K562 (cell line): ENCODE results near the gene F12. TPM values are rescaled to one million over a fixed set of nuclear protein-coding genes. Genes with fewer than 3 reads are reported as not detected.
A peak's percentile ranks its signal among the peaks of the same experiment; 100 is the strongest.

Experiments
- BCOR ChIP-seq: fragments of 450-650 bp; IDR thresholded peaks from 2 replicates; pipeline ENCODE4 v1.6.1; 2016
- CREB1 ChIP-seq, 2 experiments: sonication (generic) in 1 of 2; formaldehyde crosslinking in 1 of 2; IDR thresholded peaks; 2 replicates each; pipeline versions ENCODE4 v1.6.1 to v1.8.0; 2012 to 2022; ENCODE audit warnings: inconsistent platforms in 1 of 2, mild to moderate bottlenecking in 1 of 2, missing genetic modification reagents in 1 of 2, moderate library complexity in 1 of 2
- FIP1L1 ChIP-seq: fragments of 200-400 bp; formaldehyde crosslinking; IDR thresholded peaks from 2 replicates; pipeline ENCODE4 v1.6.1; 2018; ENCODE audit warnings: mild to moderate bottlenecking, low read depth, low read length; ENCODE audit not compliant: poor library complexity, severe bottlenecking
- FOXA1 ChIP-seq: fragments of 450-650 bp; IDR thresholded peaks from 2 replicates; pipeline ENCODE4 v1.6.1; 2016; ENCODE audit warnings: mild to moderate bottlenecking, borderline replicate concordance
- GATA2 ChIP-seq: sonication (generic); formaldehyde crosslinking; IDR thresholded peaks from 2 replicates; pipeline ENCODE4 v1.4.0; 2020; ENCODE audit warnings: mild to moderate bottlenecking, missing genetic modification reagents
- GTF2F1 ChIP-seq: IDR thresholded peaks from 2 replicates; pipeline ENCODE4 v1.6.1; 2011; ENCODE audit warnings: low read depth, low read length, improper control_type of control experiment
- MXI1 ChIP-seq: IDR thresholded peaks from 2 replicates; pipeline ENCODE4 v1.6.1; 2011; ENCODE audit warnings: low read depth, mild to moderate bottlenecking, improper control_type of control experiment, low read length
- NBN ChIP-seq: fragments of 450-650 bp; IDR thresholded peaks from 2 replicates; pipeline ENCODE4 v1.6.1; 2016; ENCODE audit warnings: low read depth, mild to moderate bottlenecking
- RBBP5 ChIP-seq: fragments of 200-600 bp; sonication (generic); IDR thresholded peaks from 2 replicates; pipeline ENCODE4 v1.6.1; 2012; ENCODE audit warnings: borderline replicate concordance, mild to moderate bottlenecking, low read length, control low read depth, inconsistent platforms; ENCODE audit not compliant: insufficient read depth, poor library complexity, severe bottlenecking
- TRIM28 ChIP-seq: fragments of 450-650 bp; IDR thresholded peaks from 2 replicates; pipeline ENCODE4 v1.6.1; 2017
- XRCC5 ChIP-seq: fragments of 200-400 bp; formaldehyde crosslinking; IDR thresholded peaks from 2 replicates; pipeline ENCODE4 v1.6.1; 2017; ENCODE audit warnings: low read depth, mild to moderate bottlenecking, low read length
- ZNF431 ChIP-seq: sonication (generic); formaldehyde crosslinking; IDR thresholded peaks from 2 replicates; pipeline ENCODE4 v1.8.0; 2022; ENCODE audit warnings: mild to moderate bottlenecking, missing genetic modification reagents
- polyA plus RNA-seq, 8 experiments: library from polyadenylated mRNA; depleted of rRNA in 4 of 8; stranded (reverse) in 5 of 8; unstranded in 3 of 8; fragments of >200 nt; fragmentation: Nextera tagmentation in 2 of 8; fragmentation: Illumina TruSeq in 1 of 8; extraction: Ambion mirVana in 2 of 8; extraction: Trizol in 1 of 8; gene quantifications; 2 replicates each; pipeline versions ENCODE4 v1.2.1 to v1.2.3, GENCODE V29; 2011 to 2014; ENCODE audit warnings: inconsistent platforms in 1 of 8, missing spikeins in 1 of 8
- total RNA-seq, 7 experiments: library from RNA; depleted of rRNA in 6 of 7; stranded (reverse); fragments of >200 nt in 6 of 7; fragmentation: Illumina TruSeq in 2 of 7; extraction: Trizol in 2 of 7; gene quantifications; 2 replicates each; pipeline versions ENCODE4 v1.2.1 to v1.2.3, GENCODE V29; 2011 to 2021; ENCODE audit warnings: low replicate concordance in 1 of 7
- TF ChIP-seq, protein P1 (sequence below): fragments of 450-650 bp; IDR thresholded peaks from 2 replicates; pipeline ENCODE4 v1.6.1; 2016; ENCODE audit warnings: mild to moderate bottlenecking, moderate library complexity

The F12 gene
- total and polyA plus RNA-seq, 9 of the 15 experiments (the other 6 are each of a cell fraction or from before 2014, with no cell fraction given) = 0.59 to 18.3 (median 3.6) TPM

DNA sequence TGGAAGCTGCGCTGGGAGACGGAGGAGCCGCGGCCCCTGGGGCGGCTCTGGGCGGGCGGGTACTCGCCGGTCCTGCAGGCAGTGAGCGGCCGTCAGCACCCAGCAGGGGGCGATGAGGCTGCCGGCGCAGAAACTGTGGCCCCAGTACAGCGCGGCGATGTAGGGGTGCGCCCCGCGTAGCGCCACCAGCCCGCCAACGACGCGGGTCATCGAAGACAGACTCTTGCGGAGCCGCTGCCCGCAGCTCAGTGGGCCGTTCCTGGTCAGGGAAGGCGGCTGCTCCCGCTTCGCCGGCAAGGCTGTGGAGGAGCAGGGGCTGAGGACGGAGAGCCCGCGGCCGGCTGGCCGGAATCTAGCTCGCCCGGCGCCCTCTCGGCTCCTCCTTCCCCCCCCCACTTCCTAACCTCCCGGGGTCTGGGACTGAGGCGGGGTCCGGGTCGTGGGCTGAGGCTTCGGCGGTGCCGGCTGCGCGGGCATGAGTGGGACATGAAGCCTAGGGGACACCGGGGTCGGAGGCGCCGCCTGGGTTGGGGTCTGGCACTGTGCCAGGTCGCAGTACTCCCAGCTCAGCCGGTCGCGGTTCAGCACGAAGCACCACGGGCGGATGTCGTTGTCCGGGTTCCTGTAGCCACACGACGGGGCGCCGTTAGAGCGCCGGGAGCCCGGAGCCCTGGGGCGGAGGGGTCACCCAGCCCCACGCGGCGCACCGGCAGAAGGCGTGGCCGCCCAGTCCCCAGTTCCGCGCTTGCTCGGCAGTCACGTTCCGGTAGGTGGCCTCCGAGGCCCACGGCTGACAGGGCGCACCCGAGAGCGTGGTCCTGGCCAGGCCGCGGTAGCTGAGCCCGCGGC, 5.3 kb downstream of the F12 start (continued):
- TF ChIP-seq, protein P1, sequence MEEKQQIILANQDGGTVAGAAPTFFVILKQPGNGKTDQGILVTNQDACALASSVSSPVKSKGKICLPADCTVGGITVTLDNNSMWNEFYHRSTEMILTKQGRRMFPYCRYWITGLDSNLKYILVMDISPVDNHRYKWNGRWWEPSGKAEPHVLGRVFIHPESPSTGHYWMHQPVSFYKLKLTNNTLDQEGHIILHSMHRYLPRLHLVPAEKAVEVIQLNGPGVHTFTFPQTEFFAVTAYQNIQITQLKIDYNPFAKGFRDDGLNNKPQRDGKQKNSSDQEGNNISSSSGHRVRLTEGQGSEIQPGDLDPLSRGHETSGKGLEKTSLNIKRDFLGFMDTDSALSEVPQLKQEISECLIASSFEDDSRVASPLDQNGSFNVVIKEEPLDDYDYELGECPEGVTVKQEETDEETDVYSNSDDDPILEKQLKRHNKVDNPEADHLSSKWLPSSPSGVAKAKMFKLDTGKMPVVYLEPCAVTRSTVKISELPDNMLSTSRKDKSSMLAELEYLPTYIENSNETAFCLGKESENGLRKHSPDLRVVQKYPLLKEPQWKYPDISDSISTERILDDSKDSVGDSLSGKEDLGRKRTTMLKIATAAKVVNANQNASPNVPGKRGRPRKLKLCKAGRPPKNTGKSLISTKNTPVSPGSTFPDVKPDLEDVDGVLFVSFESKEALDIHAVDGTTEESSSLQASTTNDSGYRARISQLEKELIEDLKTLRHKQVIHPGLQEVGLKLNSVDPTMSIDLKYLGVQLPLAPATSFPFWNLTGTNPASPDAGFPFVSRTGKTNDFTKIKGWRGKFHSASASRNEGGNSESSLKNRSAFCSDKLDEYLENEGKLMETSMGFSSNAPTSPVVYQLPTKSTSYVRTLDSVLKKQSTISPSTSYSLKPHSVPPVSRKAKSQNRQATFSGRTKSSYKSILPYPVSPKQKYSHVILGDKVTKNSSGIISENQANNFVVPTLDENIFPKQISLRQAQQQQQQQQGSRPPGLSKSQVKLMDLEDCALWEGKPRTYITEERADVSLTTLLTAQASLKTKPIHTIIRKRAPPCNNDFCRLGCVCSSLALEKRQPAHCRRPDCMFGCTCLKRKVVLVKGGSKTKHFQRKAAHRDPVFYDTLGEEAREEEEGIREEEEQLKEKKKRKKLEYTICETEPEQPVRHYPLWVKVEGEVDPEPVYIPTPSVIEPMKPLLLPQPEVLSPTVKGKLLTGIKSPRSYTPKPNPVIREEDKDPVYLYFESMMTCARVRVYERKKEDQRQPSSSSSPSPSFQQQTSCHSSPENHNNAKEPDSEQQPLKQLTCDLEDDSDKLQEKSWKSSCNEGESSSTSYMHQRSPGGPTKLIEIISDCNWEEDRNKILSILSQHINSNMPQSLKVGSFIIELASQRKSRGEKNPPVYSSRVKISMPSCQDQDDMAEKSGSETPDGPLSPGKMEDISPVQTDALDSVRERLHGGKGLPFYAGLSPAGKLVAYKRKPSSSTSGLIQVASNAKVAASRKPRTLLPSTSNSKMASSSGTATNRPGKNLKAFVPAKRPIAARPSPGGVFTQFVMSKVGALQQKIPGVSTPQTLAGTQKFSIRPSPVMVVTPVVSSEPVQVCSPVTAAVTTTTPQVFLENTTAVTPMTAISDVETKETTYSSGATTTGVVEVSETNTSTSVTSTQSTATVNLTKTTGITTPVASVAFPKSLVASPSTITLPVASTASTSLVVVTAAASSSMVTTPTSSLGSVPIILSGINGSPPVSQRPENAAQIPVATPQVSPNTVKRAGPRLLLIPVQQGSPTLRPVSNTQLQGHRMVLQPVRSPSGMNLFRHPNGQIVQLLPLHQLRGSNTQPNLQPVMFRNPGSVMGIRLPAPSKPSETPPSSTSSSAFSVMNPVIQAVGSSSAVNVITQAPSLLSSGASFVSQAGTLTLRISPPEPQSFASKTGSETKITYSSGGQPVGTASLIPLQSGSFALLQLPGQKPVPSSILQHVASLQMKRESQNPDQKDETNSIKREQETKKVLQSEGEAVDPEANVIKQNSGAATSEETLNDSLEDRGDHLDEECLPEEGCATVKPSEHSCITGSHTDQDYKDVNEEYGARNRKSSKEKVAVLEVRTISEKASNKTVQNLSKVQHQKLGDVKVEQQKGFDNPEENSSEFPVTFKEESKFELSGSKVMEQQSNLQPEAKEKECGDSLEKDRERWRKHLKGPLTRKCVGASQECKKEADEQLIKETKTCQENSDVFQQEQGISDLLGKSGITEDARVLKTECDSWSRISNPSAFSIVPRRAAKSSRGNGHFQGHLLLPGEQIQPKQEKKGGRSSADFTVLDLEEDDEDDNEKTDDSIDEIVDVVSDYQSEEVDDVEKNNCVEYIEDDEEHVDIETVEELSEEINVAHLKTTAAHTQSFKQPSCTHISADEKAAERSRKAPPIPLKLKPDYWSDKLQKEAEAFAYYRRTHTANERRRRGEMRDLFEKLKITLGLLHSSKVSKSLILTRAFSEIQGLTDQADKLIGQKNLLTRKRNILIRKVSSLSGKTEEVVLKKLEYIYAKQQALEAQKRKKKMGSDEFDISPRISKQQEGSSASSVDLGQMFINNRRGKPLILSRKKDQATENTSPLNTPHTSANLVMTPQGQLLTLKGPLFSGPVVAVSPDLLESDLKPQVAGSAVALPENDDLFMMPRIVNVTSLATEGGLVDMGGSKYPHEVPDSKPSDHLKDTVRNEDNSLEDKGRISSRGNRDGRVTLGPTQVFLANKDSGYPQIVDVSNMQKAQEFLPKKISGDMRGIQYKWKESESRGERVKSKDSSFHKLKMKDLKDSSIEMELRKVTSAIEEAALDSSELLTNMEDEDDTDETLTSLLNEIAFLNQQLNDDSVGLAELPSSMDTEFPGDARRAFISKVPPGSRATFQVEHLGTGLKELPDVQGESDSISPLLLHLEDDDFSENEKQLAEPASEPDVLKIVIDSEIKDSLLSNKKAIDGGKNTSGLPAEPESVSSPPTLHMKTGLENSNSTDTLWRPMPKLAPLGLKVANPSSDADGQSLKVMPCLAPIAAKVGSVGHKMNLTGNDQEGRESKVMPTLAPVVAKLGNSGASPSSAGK = peak; percentile 81
- TF ChIP-seq CREB1 (IDR thresholded peaks at IDR 0.05) (peak; percentile 29; the same call in 1 of the 2 replicates), CREB1 (CRISPR knock-in tag; IDR thresholded peaks at IDR 0.05) (peak; percentile 68; the same call in 1 of the 2 replicates), FIP1L1 (peak; percentile 66), TRIM28 (no peak), NBN (no peak), ZNF431 (CRISPR knock-in tag) (no peak), BCOR (no peak; the same call in 1 of the 2 replicates), MXI1 (peak; percentile 75; the same call in 1 of the 2 replicates), RBBP5 (peak; percentile 37), XRCC5 (peak; percentile 89), FOXA1 (no peak), GATA2 (CRISPR knock-in tag) (no peak), GTF2F1 (0 out of 2 replicates have a peak, but pooled peaks have one; percentile 22)
